Pancreas (tissue), 10 donors: Measurements from ENCODE around the gene DDX51. TPM values are rescaled to one million over a fixed set of nuclear protein-coding genes. Genes with fewer than 3 reads are reported as not detected.

Experiments
- ATAC-seq, 4 donors: fragments of 200-7000 bp; cut with Tn5 transposase; one replicate each; pipeline versions ENCODE4 v1.8.0 to v1.9.1; 2020; ENCODE audit warnings: mild to moderate bottlenecking in 4 of 4, moderate library complexity in 4 of 4
- DNase-seq, 6 donors: peaks; one replicate each; pipeline ENCODE4 v3.0.0-alpha.2; 2020
- FAIRE-seq: peaks from 2 replicates; lab custom pipeline; 2012; peaks lifted over from hg19 to GRCh38; lab: Jason Lieb, UNC
- H3K27ac ChIP-seq, 4 donors: fragments of 200-600 bp; sonication (generic); 1 replicate in 3 of 4; 2 replicates in 1 of 4; pipeline versions ENCODE4 v1.5.0 to v1.8.0; 2020
- H3K27me3 ChIP-seq, 4 donors: fragments of 200-600 bp; one replicate each; pipeline ENCODE4 v1.8.0; 2021
- H3K36me3 ChIP-seq, 3 donors: fragments of 200-600 bp; sonication (generic) in 1 of 3; one replicate each; pipeline versions ENCODE4 v1.5.0 to v1.8.0; 2020 to 2021
- H3K4me1 ChIP-seq, 3 donors: fragments of 200-600 bp; one replicate each; pipeline ENCODE4 v1.8.0; 2021
- H3K4me3 ChIP-seq, 4 donors: fragments of 200-600 bp; sonication (generic) in 2 of 4; one replicate each; pipeline versions ENCODE4 v1.5.0 to v1.8.0; 2020 to 2021
- H3K9me3 ChIP-seq, 4 donors: fragments of 200-600 bp; one replicate each; pipeline ENCODE4 v1.8.0; 2021
- CTCF ChIP-seq, 4 donors: fragments of 200-600 bp; sonication (generic) in 3 of 4; IDR thresholded peaks; one replicate each; pipeline versions ENCODE4 v1.5.0 to v1.8.0; 2021; ENCODE audit warnings: antibody characterized with exemption in 4 of 4
- WGBS, 2 donors: extraction: QIAGEN DNeasy Blood & Tissue Kit; methylation state at CpG; one replicate each; pipeline ENCODE4 v1.1.7; 2013; 5-methylcytosine and 5-hydroxymethylcytosine counted together
- intact Hi-C, 3 donors: fragments of 100-400 bp; cut with DNase I; formaldehyde crosslinking; loops; one replicate each; pipeline versions ENCODE4 v1.11.1 to v1.14.2; 2022
- polyA plus RNA-seq, 2 donors: library from polyadenylated mRNA; stranded (reverse); fragments of 200-250 nt; gene quantifications; one replicate each; pipeline ENCODE4 v1.2.3, GENCODE V29; 2013
- total RNA-seq, 6 donors: library from RNA; stranded (reverse); fragmentation: NEBNext Ultra II Directional in 4 of 6; extraction: Animal tissue kit (Norgen Biotek cat#: 25700) in 4 of 6; gene quantifications; one replicate each; pipeline versions ENCODE4 v1.2.1 to v1.2.4, GENCODE V29; 2021 to 2023
- donor health status: healthy with polysubstance abuse.
- donor health status: DM: no; HTN: no; CAD: no; lungs with moderate emphysema.
- donor health status: DM: no; HTN: no; CAD: no.
- donor health status: control.
- donor health status: control.
- donor health status: Bipolar disorder and iron deficiency.
- donor health status: DM: yes; HTN: yes; CAD: no.
- donor health status: DM: no; HTN: no; CAD: no.
- donor health status: DM: no; HTN: no; CAD: no.
- donor health status: DM: yes; HTN: yes; CAD: no.

The DDX51 gene
- total and polyA plus RNA-seq, 8 donors, result 7.8 to 46.7 (median 13.7) TPM

- intact Hi-C loops, result no loop called here
- TF ChIP-seq CTCF (IDR thresholded peaks at IDR 0.05), result no peak
- Histone ChIP-seq H3K4me3 (no peak overlapping the region), H3K9me3 (no peaks in the 10 kb centered on the region), H3K27me3 (no peaks in the 10 kb centered on the region), H3K27ac (no peak overlapping the region), H3K4me1 (no peaks in the 10 kb centered on the region), H3K36me3 (peaks cover 0 to 6% (median 3%) of the 10 kb centered on the region in 3 donors)
- ATAC-seq (peak in 2 of 4 donors; percentile 17 to 29), DNase-seq (no peak), FAIRE-seq (no peak)
- WGBS, 2 donors, result 46 to 54% methylated on average over 25 to 27 of the region's 27 CpGs
These were observed 10.0 kb downstream of the DDX51 start for GRCh38 chr12:132133952-132134652.

DNA sequence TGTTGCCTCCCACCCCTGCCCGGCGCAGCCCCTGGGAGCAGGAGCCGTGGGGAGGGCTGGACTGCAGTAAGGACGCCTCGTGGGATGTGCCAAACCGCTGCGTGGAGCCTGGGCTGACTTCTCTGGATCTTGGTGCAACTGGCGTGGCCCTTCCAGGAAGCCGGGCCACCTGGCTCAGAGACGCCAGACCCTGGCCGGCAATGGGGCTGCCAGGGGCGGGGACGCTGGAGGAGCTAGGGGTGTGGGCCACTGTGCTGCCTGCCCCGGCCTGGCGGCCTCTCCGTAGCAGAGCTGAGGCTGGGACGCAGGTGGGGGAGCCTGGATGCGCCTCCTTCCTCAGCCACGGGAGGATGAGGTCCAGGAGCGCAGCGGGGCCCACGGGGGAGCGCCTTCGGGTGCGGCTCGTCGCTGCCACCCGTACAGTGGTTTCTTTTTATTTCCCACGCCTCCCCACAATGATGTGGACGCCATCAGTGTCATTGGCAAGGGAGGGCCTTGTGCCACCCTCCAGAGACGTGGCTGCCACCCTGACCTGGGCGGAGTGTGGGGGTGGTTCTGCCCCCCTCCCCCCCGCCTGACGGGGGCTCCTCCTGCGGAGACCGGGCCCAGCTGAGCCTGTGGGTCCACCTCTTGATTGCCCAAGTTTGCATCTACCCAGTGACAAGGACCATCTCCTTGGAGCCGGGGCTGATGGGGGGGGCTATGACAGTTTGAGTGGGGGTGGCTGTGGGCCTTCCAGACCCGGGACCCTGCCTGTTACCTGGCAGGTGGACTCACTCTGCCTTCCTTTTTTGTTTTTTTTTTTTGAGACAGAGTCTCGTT is 11.3 kb downstream of the DDX51 start:
- peak in 1 of 4 donors; percentile 10 for ATAC-seq
- 94 to 95% methylated on average over 35 to 39 of the region's 39 CpGs for WGBS, 2 donors

GRCh38 chr12:132131952-132132351 is 12.2 kb downstream of the DDX51 start:
- H3K4me3 ChIP-seq, result no peak overlapping the region
- DNase-seq, result no peak
- ATAC-seq, result no peak

More for the DNA sequence above, 11.3 kb downstream of the DDX51 start:
- DNase-seq (peak in 1 of 6 donors; percentile 63), FAIRE-seq (no peak)
- H3K27ac ChIP-seq, result no peak overlapping the region
- H3K9me3 ChIP-seq, result no peaks in the 10 kb centered on the region
- H3K36me3 ChIP-seq, result no peaks in the 10 kb centered on the region
- H3K27me3 ChIP-seq, result no peaks in the 10 kb centered on the region
- H3K4me3 ChIP-seq, result no peak overlapping the region
- no peaks in the 10 kb centered on the region for H3K4me1 ChIP-seq
- TF ChIP-seq CTCF (IDR thresholded peaks at IDR 0.05), result no peak
- intact Hi-C loops, result no loop called here

GRCh38 chr12:132131229-132131628 is 12.9 kb downstream of the DDX51 start:
- H3K4me3 ChIP-seq, result no peak overlapping the region
- no peaks in the 10 kb centered on the region for H3K9me3 ChIP-seq
- intact Hi-C loops, result no loop called here
- no peaks in the 10 kb centered on the region for H3K27me3 ChIP-seq
- no peak for ATAC-seq
- no peak for TF ChIP-seq CTCF (IDR thresholded peaks at IDR 0.05)
- FAIRE-seq, result no peak
- no peak overlapping the region for H3K27ac ChIP-seq
- WGBS, 2 donors, result 96% methylated on average over 14 of the region's 14 CpGs
- no peaks in the 10 kb centered on the region for H3K36me3 ChIP-seq
- H3K4me1 ChIP-seq, result no peaks in the 10 kb centered on the region
- no peak for DNase-seq

More at GRCh38 chr12:132131952-132132351, 12.2 kb downstream of the DDX51 start:
- H3K9me3 ChIP-seq, result no peaks in the 10 kb centered on the region
- intact Hi-C loops, result no loop called here
- H3K27me3 ChIP-seq, result no peaks in the 10 kb centered on the region
- H3K36me3 ChIP-seq, result no peaks in the 10 kb centered on the region
- 93% methylated on average over 14 of the region's 14 CpGs for WGBS, 2 donors
- no peak for FAIRE-seq
- no peak for TF ChIP-seq CTCF (IDR thresholded peaks at IDR 0.05)
- H3K27ac ChIP-seq, result no peak overlapping the region
- H3K4me1 ChIP-seq, result no peaks in the 10 kb centered on the region
